Liver (tissue), 3 donors: ENCODE measurements around the gene MTF1.

Source experiments
- FOXA1 ChIP-seq: IDR thresholded peaks from 2 replicates; pipeline ENCODE4 v1.6.1; 2016; ENCODE audit warnings: antibody characterized with exemption
- GABPA ChIP-seq, 2 donors: IDR thresholded peaks in 1 of 2; conservative IDR thresholded peaks in 1 of 2; 2 replicates each; pipeline ENCODE4 v1.6.1; 2016; ENCODE audit warnings: antibody characterized with exemption in 2 of 2, mild to moderate bottlenecking in 1 of 2, moderate library complexity in 1 of 2
- HNF4A ChIP-seq, 2 donors: conservative IDR thresholded peaks; 2 replicates each; pipeline ENCODE4 v1.6.1; 2016; ENCODE audit warnings: antibody characterized with exemption in 2 of 2, mild to moderate bottlenecking in 2 of 2
- JUND ChIP-seq, 2 donors: IDR thresholded peaks; 2 replicates each; pipeline ENCODE4 v1.6.1; 2016; ENCODE audit warnings: antibody characterized with exemption in 2 of 2
- SP1 ChIP-seq: IDR thresholded peaks from 2 replicates; pipeline ENCODE4 v1.6.1; 2018; ENCODE audit warnings: antibody characterized with exemption, mild to moderate bottlenecking
- TAF1 ChIP-seq: conservative IDR thresholded peaks from 2 replicates; pipeline ENCODE4 v1.6.1; 2016; ENCODE audit warnings: antibody characterized with exemption, mild to moderate bottlenecking
- YY1 ChIP-seq: IDR thresholded peaks from 2 replicates; pipeline ENCODE4 v1.6.1; 2016; ENCODE audit warnings: antibody characterized with exemption, mild to moderate bottlenecking
- TF ChIP-seq, protein P1 (sequence below): fragments of 150-350 bp; IDR thresholded peaks from 2 replicates; pipeline ENCODE4 v1.5.1; 2017; ENCODE audit warnings: improper control_type of control experiment, low read depth, low read length; ENCODE audit not compliant: missing input control
- TF ChIP-seq, protein P2 (sequence below): IDR thresholded peaks from 2 replicates; pipeline ENCODE4 v1.6.1; 2016; ENCODE audit warnings: antibody characterized with exemption
- TF ChIP-seq, protein P3 (sequence below): IDR thresholded peaks from 2 replicates; pipeline ENCODE4 v1.6.1; 2016; ENCODE audit warnings: antibody characterized with exemption, mild to moderate bottlenecking
- TF ChIP-seq, protein P4 (sequence below): IDR thresholded peaks from 2 replicates; pipeline ENCODE4 v1.6.1; 2016; ENCODE audit warnings: antibody characterized with exemption
- donor health status: healthy.
- donor health status: healthy.

DNA sequence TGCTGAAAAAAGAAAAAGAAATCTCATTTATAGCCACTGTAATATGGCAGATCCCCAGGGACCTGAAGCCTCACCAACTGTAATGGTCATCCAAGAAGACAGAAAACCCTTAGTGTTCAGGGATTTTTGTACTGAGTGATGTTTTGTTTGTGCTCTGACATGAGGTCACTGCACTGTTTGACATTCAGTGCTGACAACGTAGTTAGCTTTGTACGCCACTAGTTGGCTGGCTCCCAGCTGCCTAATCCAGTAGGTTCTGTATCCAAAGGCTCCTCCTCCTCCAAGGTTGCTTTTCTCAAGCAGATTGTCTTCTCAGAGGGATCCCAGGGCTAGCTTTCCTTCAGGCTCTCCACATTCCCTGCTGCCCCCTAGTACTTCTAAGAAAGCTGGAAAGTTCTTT lies 41.9 kb downstream of the MTF1 start:
- peak in 1 of 2 donors; percentile 11 for TF ChIP-seq JUND (IDR thresholded peaks at IDR 0.05)
- TF ChIP-seq, protein P1, sequence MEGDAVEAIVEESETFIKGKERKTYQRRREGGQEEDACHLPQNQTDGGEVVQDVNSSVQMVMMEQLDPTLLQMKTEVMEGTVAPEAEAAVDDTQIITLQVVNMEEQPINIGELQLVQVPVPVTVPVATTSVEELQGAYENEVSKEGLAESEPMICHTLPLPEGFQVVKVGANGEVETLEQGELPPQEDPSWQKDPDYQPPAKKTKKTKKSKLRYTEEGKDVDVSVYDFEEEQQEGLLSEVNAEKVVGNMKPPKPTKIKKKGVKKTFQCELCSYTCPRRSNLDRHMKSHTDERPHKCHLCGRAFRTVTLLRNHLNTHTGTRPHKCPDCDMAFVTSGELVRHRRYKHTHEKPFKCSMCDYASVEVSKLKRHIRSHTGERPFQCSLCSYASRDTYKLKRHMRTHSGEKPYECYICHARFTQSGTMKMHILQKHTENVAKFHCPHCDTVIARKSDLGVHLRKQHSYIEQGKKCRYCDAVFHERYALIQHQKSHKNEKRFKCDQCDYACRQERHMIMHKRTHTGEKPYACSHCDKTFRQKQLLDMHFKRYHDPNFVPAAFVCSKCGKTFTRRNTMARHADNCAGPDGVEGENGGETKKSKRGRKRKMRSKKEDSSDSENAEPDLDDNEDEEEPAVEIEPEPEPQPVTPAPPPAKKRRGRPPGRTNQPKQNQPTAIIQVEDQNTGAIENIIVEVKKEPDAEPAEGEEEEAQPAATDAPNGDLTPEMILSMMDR = no peak
- TF ChIP-seq, protein P2, sequence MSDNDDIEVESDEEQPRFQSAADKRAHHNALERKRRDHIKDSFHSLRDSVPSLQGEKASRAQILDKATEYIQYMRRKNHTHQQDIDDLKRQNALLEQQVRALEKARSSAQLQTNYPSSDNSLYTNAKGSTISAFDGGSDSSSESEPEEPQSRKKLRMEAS = no peak
- TF ChIP-seq HNF4A (conservative IDR thresholded peaks at IDR 0.05) = no peak
- TF ChIP-seq GABPA (IDR thresholded peaks at IDR 0.05 in 1 of 2, conservative IDR thresholded peaks at IDR 0.05 in 1 of 2) = peak in 1 of 2 donors; percentile 12
- no peak for TF ChIP-seq TAF1
- no peak for TF ChIP-seq SP1
- TF ChIP-seq, protein P3, sequence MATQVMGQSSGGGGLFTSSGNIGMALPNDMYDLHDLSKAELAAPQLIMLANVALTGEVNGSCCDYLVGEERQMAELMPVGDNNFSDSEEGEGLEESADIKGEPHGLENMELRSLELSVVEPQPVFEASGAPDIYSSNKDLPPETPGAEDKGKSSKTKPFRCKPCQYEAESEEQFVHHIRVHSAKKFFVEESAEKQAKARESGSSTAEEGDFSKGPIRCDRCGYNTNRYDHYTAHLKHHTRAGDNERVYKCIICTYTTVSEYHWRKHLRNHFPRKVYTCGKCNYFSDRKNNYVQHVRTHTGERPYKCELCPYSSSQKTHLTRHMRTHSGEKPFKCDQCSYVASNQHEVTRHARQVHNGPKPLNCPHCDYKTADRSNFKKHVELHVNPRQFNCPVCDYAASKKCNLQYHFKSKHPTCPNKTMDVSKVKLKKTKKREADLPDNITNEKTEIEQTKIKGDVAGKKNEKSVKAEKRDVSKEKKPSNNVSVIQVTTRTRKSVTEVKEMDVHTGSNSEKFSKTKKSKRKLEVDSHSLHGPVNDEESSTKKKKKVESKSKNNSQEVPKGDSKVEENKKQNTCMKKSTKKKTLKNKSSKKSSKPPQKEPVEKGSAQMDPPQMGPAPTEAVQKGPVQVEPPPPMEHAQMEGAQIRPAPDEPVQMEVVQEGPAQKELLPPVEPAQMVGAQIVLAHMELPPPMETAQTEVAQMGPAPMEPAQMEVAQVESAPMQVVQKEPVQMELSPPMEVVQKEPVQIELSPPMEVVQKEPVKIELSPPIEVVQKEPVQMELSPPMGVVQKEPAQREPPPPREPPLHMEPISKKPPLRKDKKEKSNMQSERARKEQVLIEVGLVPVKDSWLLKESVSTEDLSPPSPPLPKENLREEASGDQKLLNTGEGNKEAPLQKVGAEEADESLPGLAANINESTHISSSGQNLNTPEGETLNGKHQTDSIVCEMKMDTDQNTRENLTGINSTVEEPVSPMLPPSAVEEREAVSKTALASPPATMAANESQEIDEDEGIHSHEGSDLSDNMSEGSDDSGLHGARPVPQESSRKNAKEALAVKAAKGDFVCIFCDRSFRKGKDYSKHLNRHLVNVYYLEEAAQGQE = no peak
- TF ChIP-seq YY1 = no peak
- TF ChIP-seq, protein P4, sequence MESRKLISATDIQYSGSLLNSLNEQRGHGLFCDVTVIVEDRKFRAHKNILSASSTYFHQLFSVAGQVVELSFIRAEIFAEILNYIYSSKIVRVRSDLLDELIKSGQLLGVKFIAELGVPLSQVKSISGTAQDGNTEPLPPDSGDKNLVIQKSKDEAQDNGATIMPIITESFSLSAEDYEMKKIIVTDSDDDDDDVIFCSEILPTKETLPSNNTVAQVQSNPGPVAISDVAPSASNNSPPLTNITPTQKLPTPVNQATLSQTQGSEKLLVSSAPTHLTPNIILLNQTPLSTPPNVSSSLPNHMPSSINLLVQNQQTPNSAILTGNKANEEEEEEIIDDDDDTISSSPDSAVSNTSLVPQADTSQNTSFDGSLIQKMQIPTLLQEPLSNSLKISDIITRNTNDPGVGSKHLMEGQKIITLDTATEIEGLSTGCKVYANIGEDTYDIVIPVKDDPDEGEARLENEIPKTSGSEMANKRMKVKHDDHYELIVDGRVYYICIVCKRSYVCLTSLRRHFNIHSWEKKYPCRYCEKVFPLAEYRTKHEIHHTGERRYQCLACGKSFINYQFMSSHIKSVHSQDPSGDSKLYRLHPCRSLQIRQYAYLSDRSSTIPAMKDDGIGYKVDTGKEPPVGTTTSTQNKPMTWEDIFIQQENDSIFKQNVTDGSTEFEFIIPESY = no peak
- no peak for TF ChIP-seq FOXA1
